GM21576 (cell line): ENCODE measurements around the gene CRYZ.
"Not testable (repeated sequence)": the region's sequence is repeated elsewhere in the genome, so short reads cannot be mapped to it uniquely, and the experiment has no call there.

ENCODE experiments used
- ATAC-seq: cut with Tn5 transposase; IDR thresholded peaks from one replicate; pipeline ENCODE4 v1.9.1; 2021; ENCODE audit warnings: mild to moderate bottlenecking, moderate library complexity; ENCODE audit not compliant: unreplicated experiment

CRYZ gene

GRCh38 chr1:74684301-74684700 lies 48.5 kb downstream of the CRYZ start:
- no peak for ATAC-seq

DNA sequence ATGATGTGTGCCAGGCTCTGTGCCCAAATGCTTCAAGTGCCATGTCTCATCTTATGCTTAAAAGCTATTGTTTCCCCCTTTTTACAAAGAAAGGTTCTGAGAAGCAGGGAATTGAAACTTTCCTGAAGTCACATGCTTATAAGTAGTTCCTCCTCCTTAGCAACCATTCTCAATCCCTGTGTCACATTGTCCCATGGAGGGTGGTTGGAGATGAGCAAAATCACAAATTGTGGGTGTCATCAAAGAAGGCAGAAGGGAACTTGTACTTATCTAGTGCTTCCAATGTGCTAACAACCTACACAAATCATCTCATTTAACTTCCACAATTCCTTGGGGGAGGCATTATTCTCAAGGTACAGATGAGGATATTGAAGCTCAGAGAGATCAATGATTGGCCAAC lies 49.2 kb downstream of the CRYZ start:
- no peak for ATAC-seq

- ATAC-seq = no peak
These were observed 51.0 kb downstream of the CRYZ start for GRCh38 chr1:74681851-74682250.

DNA sequence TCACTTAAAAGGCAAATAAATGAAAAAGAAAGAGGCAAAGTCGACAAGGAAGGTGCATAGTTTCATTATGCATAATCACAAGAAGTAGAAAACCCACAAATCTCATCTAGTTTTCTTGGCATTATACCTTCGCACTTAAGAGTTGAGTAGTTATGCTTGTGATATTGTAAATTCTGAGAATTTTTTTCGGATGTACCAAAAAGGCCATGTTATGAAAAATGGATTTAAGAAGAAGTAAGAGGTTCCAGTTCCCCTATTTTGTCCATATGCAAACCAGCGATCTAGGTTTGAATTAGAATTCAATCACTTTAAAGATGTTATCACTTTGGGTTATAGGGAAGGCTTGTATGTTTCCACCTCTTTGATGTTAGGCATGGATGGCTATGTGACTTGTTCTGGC lies 51.4 kb downstream of the CRYZ start:
- peak; percentile 90 for ATAC-seq

DNA sequence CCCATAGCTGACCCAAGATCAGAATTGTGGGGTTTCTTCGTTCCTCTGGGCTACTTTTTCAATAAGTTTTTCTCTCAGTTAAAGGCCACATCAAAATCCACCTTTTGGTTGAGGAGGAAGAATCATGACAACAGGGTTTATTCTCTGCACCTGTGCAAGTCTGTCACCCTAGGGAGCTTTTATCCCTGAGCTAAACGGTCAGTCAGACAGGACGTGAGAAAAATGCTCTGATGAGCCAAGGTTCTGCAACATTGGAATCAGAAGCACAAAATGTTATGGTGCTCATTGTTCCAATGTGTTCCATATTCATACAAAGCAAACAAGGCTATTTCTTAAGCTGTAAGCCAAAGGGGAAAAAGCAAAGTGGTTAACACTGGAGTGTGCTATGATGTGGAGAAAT lies 51.8 kb downstream of the CRYZ start:
- peak; percentile 28 for ATAC-seq

- ATAC-seq = no peak
These were observed 53.0 kb downstream of the CRYZ start for GRCh38 chr1:74679811-74680210.

- ATAC-seq = no peak
These were observed 54.9 kb downstream of the CRYZ start for GRCh38 chr1:74677926-74678325.

DNA sequence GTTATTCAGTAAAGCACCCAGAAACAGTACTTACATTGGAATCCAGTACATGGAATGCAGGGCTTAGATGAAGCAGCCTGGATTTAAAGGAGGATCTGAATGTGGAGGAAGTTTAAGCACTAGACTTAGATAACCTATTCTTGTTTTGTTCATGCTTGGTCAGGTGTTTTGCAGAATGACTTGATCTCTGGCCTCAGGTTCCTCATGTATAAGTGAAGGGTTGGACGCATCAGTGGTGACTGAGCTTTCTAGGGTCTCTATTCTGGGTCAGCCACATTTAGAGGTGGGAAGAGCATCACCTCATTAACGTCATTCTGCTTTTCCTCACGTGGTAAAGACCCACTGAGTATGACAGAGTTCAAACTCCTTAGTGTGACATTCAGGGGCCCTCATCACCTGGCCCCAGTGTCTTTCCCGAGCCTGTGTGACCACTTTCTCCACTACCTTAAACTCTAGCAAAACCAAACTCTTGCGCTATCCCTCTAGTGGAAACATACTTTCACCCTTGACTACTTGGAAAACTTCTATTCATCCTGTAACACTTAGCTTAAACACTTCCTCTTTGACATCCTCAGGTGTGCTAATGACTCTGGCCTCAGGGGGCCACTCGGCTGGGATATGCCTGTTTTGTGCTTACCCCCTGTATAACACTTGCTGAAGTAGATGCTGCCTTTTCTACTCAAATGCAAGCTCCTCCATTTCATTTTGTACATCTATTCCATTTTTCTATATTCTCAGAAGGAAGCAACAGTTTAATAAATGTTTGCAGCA lies 58.4 kb downstream of the CRYZ start:
- ATAC-seq = no peak

DNA sequence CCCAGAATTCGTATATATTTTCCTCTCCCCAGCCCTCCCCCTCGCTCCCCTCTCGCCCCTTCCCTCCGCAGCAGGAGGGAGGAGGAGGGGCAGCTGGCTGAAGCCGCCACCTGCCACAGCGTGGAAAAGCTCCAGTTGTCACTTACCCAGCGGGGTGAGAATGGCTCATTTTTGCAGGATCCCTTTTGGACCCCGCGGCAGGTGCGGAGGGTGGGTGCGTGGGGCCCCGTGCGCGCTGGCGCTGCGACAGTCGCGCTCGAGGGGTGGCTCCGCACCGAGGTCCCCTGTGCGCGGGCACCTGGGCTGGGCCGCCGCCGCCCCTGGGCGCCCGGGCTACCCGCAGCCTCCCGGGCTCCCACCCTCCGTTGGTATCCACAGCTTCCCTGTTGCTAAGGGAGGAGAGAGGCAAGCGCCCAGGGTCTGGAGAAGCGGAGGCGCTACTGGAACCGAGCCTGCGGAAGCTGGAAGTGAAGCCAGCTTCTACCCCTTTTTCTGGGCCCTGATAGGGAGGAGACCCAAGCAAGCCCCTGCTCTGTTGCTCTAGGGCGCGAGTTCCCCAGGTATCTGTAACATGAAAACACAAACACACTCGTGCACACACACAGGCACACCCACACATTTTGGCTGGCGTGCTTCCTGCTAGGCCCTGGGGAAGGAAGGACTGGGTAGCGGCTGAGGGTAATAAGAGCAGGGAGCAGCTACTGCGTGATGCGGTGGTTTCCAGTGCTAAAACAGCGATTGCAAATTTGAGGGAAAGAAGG lies 59.3 kb downstream of the CRYZ start, which contains the start of gene ERICH3:
Gene ERICH3 (minus strand): TSS at position 442 of the 761 bp plus-strand sequence. CDS start 273 bp downstream, at position 169.
- ATAC-seq = peak; percentile 39

DNA sequence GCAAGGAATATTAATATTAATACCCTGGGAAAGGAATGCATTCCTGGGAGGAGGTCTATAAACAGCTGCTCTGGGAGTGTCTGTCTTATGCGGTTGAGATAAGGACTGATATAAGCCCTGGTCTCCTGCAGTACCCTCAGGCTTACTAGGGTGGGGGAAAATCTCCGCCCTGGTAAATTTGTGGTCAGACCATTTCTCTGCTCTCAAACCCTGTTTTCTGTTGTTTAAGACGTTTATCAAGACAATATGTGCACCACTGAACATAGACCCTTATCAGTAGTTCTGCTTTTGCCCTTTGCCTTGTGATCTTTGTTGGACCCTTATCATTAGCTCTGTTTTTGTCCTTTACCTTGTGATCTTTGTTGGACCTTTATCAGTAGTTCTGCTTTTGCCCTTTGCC lies 62.0 kb downstream of the CRYZ start:
- not testable (repeated sequence) for ATAC-seq
